Mesodermal cell (in vitro differentiated cells): Measurements from ENCODE around the gene CD74.
A peak's percentile ranks its signal among the peaks of the same experiment; 100 is the strongest.

Experiments used
- H3K27ac ChIP-seq: 2 replicates; pipeline ENCODE4 v1.7.0; 2013; ENCODE audit warnings: mild to moderate bottlenecking, low read depth, low read length, moderate library complexity; ENCODE audit not compliant: severe bottlenecking
- H3K36me3 ChIP-seq: 2 replicates; pipeline ENCODE4 v1.7.1; 2013; ENCODE audit warnings: mild to moderate bottlenecking, low read length, moderate library complexity; ENCODE audit not compliant: control insufficient read depth, insufficient read depth
- H3K4me1 ChIP-seq: one replicate; pipeline ENCODE4 v1.7.1; 2013; ENCODE audit warnings: mild to moderate bottlenecking, low read length; ENCODE audit not compliant: insufficient read depth, control insufficient read depth, poor library complexity, severe bottlenecking
- H3K4me3 ChIP-seq: 2 replicates; pipeline ENCODE4 v1.7.0; 2013; ENCODE audit warnings: low read length, control low read depth, mild to moderate bottlenecking; ENCODE audit not compliant: insufficient read depth, poor library complexity, severe bottlenecking; ENCODE audit errors: extremely low read depth
- H3K9me3 ChIP-seq: 2 replicates; pipeline ENCODE4 v1.7.1; 2013; ENCODE audit warnings: mild to moderate bottlenecking, low read length, moderate library complexity; ENCODE audit not compliant: control insufficient read depth
- WGBS, 2 experiments: methylation state at CpG; one replicate each; pipeline ENCODE4 v1.1.5; 2013; ENCODE audit warnings: missing lambda C conversion rate in 2 of 2; ENCODE audit not compliant: insufficient coverage in 2 of 2; 5-methylcytosine and 5-hydroxymethylcytosine counted together

CD74 gene

DNA sequence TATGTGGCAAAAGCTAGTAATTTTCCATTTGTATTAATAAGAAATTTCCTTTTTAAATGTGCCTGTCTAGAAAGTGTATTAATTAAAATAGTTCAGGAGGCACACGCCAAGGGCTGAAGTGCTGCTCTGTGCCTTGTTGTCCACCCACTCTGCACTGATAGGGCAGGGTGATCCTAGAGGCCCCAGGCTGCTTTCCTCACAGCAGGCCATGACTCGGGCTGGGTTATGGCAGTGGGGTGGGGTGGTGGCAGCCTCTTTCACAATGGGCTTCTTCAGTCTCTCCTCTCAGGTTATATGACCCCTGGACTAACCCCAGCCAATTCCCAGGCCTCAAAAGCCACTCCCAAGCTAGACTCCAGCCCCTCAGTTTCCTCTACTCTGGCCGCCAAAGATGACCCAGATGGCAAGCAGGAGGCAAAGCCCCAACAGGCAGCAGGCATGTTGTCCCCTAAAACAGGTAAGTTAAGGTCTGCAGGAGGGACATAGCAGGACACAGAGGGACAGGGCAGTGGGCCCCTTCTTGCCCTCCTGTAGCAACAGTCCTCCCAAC lies 19.5 kb downstream of the CD74 start:
- no peak overlapping the region for H3K27ac ChIP-seq
- no peaks in the 10 kb centered on the region for H3K9me3 ChIP-seq
- H3K4me1 ChIP-seq: peaks cover 5% of the 10 kb centered on the region
- WGBS, 2 experiments: 80 to 94% methylated on average over 1 to 2 of the region's 3 CpGs
- H3K4me3 ChIP-seq: no peak overlapping the region
- H3K36me3 ChIP-seq: peaks cover 99% of the 10 kb centered on the region

GRCh38 chr5:150392680-150393079 lies 20.0 kb downstream of the CD74 start:
- no peak overlapping the region for H3K4me3 ChIP-seq
- H3K4me1 ChIP-seq: peaks cover 5% of the 10 kb centered on the region
- H3K9me3 ChIP-seq: no peaks in the 10 kb centered on the region
- H3K36me3 ChIP-seq: peaks cover 99% of the 10 kb centered on the region
- no peak overlapping the region for H3K27ac ChIP-seq
- 98 to 100% methylated on average over 5 of the region's 7 CpGs for WGBS, 2 experiments

- no peak overlapping the region for H3K4me3 ChIP-seq
- H3K9me3 ChIP-seq: no peaks in the 10 kb centered on the region
- no peak overlapping the region for H3K27ac ChIP-seq
- peaks cover 99% of the 10 kb centered on the region for H3K36me3 ChIP-seq
- H3K4me1 ChIP-seq: peaks cover 5% of the 10 kb centered on the region
- WGBS, 2 experiments: 93 to 100% methylated on average over 3 of the region's 3 CpGs
These were observed 20.7 kb downstream of the CD74 start for GRCh38 chr5:150391986-150392385.

- Histone ChIP-seq H3K36me3 (peaks cover 99% of the 10 kb centered on the region), H3K9me3 (no peaks in the 10 kb centered on the region), H3K4me3 (no peak overlapping the region), H3K4me1 (peaks cover 5% of the 10 kb centered on the region), H3K27ac (no peak overlapping the region)
- WGBS, 2 experiments: 92 to 99% methylated on average over 9 to 10 of the region's 13 CpGs
These were observed 21.5 kb downstream of the CD74 start for GRCh38 chr5:150391064-150391834.

GRCh38 chr5:150389531-150390266 lies 23.0 kb downstream of the CD74 start:
- Histone ChIP-seq H3K4me3 (no peak overlapping the region), H3K9me3 (no peaks in the 10 kb centered on the region), H3K27ac (peak overlapping the region; percentile 46), H3K36me3 (peaks cover 99% of the 10 kb centered on the region), H3K4me1 (peaks cover 3% of the 10 kb centered on the region)
- 96 to 100% methylated on average over 3 to 13 of the region's 13 CpGs for WGBS, 2 experiments

GRCh38 chr5:150386024-150386855 lies 26.5 kb downstream of the CD74 start:
- Histone ChIP-seq H3K36me3 (peaks cover 99% of the 10 kb centered on the region), H3K4me3 (no peak overlapping the region), H3K4me1 (no peaks in the 10 kb centered on the region), H3K9me3 (no peaks in the 10 kb centered on the region), H3K27ac (peak overlapping the region; percentile 23)
- WGBS, 2 experiments: 88 to 96% methylated on average over 8 to 9 of the region's 15 CpGs

DNA sequence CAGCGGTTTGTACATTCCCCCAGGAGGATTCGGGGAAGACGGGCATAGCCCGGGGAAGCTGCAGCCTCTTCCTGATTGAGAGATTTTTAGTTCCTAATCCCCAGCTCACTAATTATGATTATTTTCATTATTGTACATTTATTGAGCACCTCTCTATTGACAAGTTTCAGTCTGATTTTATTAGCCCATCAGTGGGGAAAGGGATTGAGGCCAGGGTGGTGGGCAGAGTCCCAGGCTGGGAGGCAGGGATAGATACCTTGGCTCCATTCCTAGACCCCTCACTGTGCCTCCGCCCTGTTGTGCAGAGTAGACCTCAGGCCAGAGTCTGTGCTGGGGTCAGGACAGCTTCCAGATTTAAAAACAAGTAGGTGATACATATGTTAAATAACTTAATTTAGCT lies 28.0 kb downstream of the CD74 start:
- no peaks in the 10 kb centered on the region for H3K4me1 ChIP-seq
- peaks cover 99% of the 10 kb centered on the region for H3K36me3 ChIP-seq
- H3K4me3 ChIP-seq: no peak overlapping the region
- no peaks in the 10 kb centered on the region for H3K9me3 ChIP-seq
- H3K27ac ChIP-seq: no peak overlapping the region
- 100% methylated on average over 3 of the region's 5 CpGs; no CpG with 5 or more reads in 1 of the 2 experiments for WGBS, 2 experiments

- H3K9me3 ChIP-seq: peaks cover 5% of the 10 kb centered on the region
- peaks cover 29% of the 10 kb centered on the region for H3K4me1 ChIP-seq
- no peak overlapping the region for H3K4me3 ChIP-seq
- peaks cover 91% of the 10 kb centered on the region for H3K36me3 ChIP-seq
- H3K27ac ChIP-seq: peak overlapping the region; percentile 96
- 47 to 57% methylated on average over 3 to 4 of the region's 5 CpGs for WGBS, 2 experiments
These were observed 34.6 kb downstream of the CD74 start for GRCh38 chr5:150377964-150378694.

GRCh38 chr5:150376799-150377771 lies 35.6 kb downstream of the CD74 start:
- peaks cover 91% of the 10 kb centered on the region for H3K36me3 ChIP-seq
- H3K4me1 ChIP-seq: peaks cover 29% of the 10 kb centered on the region
- peaks cover 5% of the 10 kb centered on the region for H3K9me3 ChIP-seq
- peak overlapping the region; percentile 96 for H3K27ac ChIP-seq
- WGBS, 2 experiments: 80 to 82% methylated on average over 8 to 9 of the region's 10 CpGs
- H3K4me3 ChIP-seq: no peak overlapping the region
